ENCODE measurements around the gene AXIN2.

The AXIN2 gene

GRCh38 chr17:65576939-65577338 lies 15.5 kb upstream of the AXIN2 start:
- FAIRE-seq: no peak

- FAIRE-seq: no peak
Measured at GRCh38 chr17:65573282-65573602, 11.8 kb upstream of the AXIN2 start.

- FAIRE-seq: no peak
Measured at GRCh38 chr17:65572581-65573281, 11.3 kb upstream of the AXIN2 start.

GRCh38 chr17:65572186-65572580 lies 10.7 kb upstream of the AXIN2 start:
- FAIRE-seq: no peak

- no peak for FAIRE-seq
Measured at GRCh38 chr17:65568918-65569317, 7.5 kb upstream of the AXIN2 start.

GRCh38 chr17:65567566-65567965 lies 6.1 kb upstream of the AXIN2 start:
- FAIRE-seq: no peak

GRCh38 chr17:65565559-65565958 lies 4.1 kb upstream of the AXIN2 start:
- no peak for FAIRE-seq

GRCh38 chr17:65564793-65565192 lies 3.3 kb upstream of the AXIN2 start:
- FAIRE-seq: no peak

- FAIRE-seq: no peak
Measured at GRCh38 chr17:65562206-65562531, 721 bp upstream of the AXIN2 start.

- no peak for FAIRE-seq
Measured at GRCh38 chr17:65560628-65561451, 608 bp downstream of the AXIN2 start.

GRCh38 chr17:65559804-65560627 lies 1.4 kb downstream of the AXIN2 start:
- FAIRE-seq: no peak

GRCh38 chr17:65559461-65559803 lies 2.0 kb downstream of the AXIN2 start:
- FAIRE-seq: no peak

GRCh38 chr17:65558683-65559460 lies 2.6 kb downstream of the AXIN2 start:
- FAIRE-seq: no peak

- no peak for FAIRE-seq
Measured at GRCh38 chr17:65558311-65558682, 3.2 kb downstream of the AXIN2 start.

GRCh38 chr17:65557349-65558310 lies 3.8 kb downstream of the AXIN2 start:
- no peak for FAIRE-seq

GRCh38 chr17:65556910-65557348 lies 4.5 kb downstream of the AXIN2 start:
- no peak for FAIRE-seq

GRCh38 chr17:65556014-65556909 lies 5.2 kb downstream of the AXIN2 start:
- FAIRE-seq: no peak

- FAIRE-seq: no peak
Measured at GRCh38 chr17:65554553-65555223, 6.8 kb downstream of the AXIN2 start.

GRCh38 chr17:65553646-65554552 lies 7.5 kb downstream of the AXIN2 start:
- FAIRE-seq: no peak
